ENCODE results near the gene CFP.

CFP gene

GRCh38 chrX:47574547-47575301, 55.0 kb downstream of the CFP start:
- Histone ChIP-seq H3K4me3 (IDR thresholded peaks at IDR 0.05; ENCODE audit: insufficient read depth, low read depth, low read length) (no peak overlapping the region), H4K20me1 (ENCODE audit: insufficient read depth) (no peaks in the 10 kb centered on the region), H3K79me2 (ENCODE audit: insufficient read depth, low read depth) (no peaks in the 10 kb centered on the region), H3K27ac (no peak overlapping the region), H3K4me2 (no peak overlapping the region), H3K9ac (no peak overlapping the region), H3K36me3 (ENCODE audit: insufficient read depth) (no peaks in the 10 kb centered on the region), H3K27me3 (ENCODE audit: insufficient read depth, low read depth) (no peaks in the 10 kb centered on the region), H3K4me1 (ENCODE audit: low read depth, poor library complexity, severe bottlenecking) (no peaks in the 10 kb centered on the region), H2AFZ (ENCODE audit: low read depth) (no peak overlapping the region)
- TF ChIP-seq CTCF (conservative IDR thresholded peaks at IDR 0.05; ENCODE audit: low read depth, low read length): no peak

- no peaks in the 10 kb centered on the region for H3K27me3 ChIP-seq (ENCODE audit: insufficient read depth, low read depth)
- H3K9ac ChIP-seq: no peak overlapping the region
- H3K4me3 ChIP-seq (IDR thresholded peaks at IDR 0.05; ENCODE audit: insufficient read depth, low read depth, low read length): no peak overlapping the region
Observed at GRCh38 chrX:47574076-47574546, 55.6 kb downstream of the CFP start.

GRCh38 chrX:47573341-47574075, 56.2 kb downstream of the CFP start:
- TF ChIP-seq CTCF (conservative IDR thresholded peaks at IDR 0.05; ENCODE audit: low read depth, low read length): no peak
- Histone ChIP-seq H3K4me1 (ENCODE audit: low read depth, poor library complexity, severe bottlenecking) (no peaks in the 10 kb centered on the region), H3K4me3 (IDR thresholded peaks at IDR 0.05; ENCODE audit: insufficient read depth, low read depth, low read length) (no peak overlapping the region), H2AFZ (ENCODE audit: low read depth) (no peak overlapping the region), H3K27me3 (ENCODE audit: insufficient read depth, low read depth) (no peaks in the 10 kb centered on the region), H3K9ac (no peak overlapping the region), H3K36me3 (ENCODE audit: insufficient read depth) (no peaks in the 10 kb centered on the region), H3K4me2 (no peak overlapping the region), H3K79me2 (ENCODE audit: insufficient read depth, low read depth) (no peaks in the 10 kb centered on the region), H3K27ac (no peak overlapping the region), H4K20me1 (ENCODE audit: insufficient read depth) (no peaks in the 10 kb centered on the region)

More at GRCh38 chrX:47574076-47574546, 55.6 kb downstream of the CFP start:
- H3K79me2 ChIP-seq (ENCODE audit: insufficient read depth, low read depth): no peaks in the 10 kb centered on the region
- H3K36me3 ChIP-seq (ENCODE audit: insufficient read depth): no peaks in the 10 kb centered on the region
- H4K20me1 ChIP-seq (ENCODE audit: insufficient read depth): no peaks in the 10 kb centered on the region
- no peaks in the 10 kb centered on the region for H3K4me1 ChIP-seq (ENCODE audit: low read depth, poor library complexity, severe bottlenecking)
- no peak overlapping the region for H3K4me2 ChIP-seq
- no peak for TF ChIP-seq CTCF (conservative IDR thresholded peaks at IDR 0.05; ENCODE audit: low read depth, low read length)
- no peak overlapping the region for H3K27ac ChIP-seq
- no peak overlapping the region for H2AFZ ChIP-seq (ENCODE audit: low read depth)

All from KMS-11 (cell line).